Inferior parietal cortex (tissue), 1 donor: ENCODE results near the gene ITGA4.
"Not testable (repeated sequence)": the region's sequence is repeated elsewhere in the genome, so short reads cannot be mapped to it uniquely, and the experiment has no call there.

ENCODE experiments used
- DNase-seq: peaks from one replicate; pipeline ENCODE4 v3.0.0-alpha.2; 2016; ENCODE audit errors: extremely low spot score

Gene ITGA4

GRCh38 chr2:181457121-181457740 lies at the start of gene ITGA4:
Gene ITGA4 (plus strand): TSS chr2:181457386. CDS start chr2:181457655, 269 bp downstream.
- DNase-seq = no peak

GRCh38 chr2:181408861-181409260 lies 48.3 kb upstream of the ITGA4 start:
- no peak for DNase-seq

GRCh38 chr2:181411105-181411849 lies 45.9 kb upstream of the ITGA4 start:
- DNase-seq = no peak

GRCh38 chr2:181419129-181419855 lies 37.9 kb upstream of the ITGA4 start:
- DNase-seq = no peak

GRCh38 chr2:181420259-181421130 lies 36.7 kb upstream of the ITGA4 start:
- DNase-seq = no peak

GRCh38 chr2:181421131-181421458 lies 36.1 kb upstream of the ITGA4 start:
- DNase-seq = no peak

GRCh38 chr2:181421464-181421863 lies 35.7 kb upstream of the ITGA4 start:
- no peak for DNase-seq

- DNase-seq = no peak
These were observed 30.5 kb upstream of the ITGA4 start for GRCh38 chr2:181426672-181427071.

GRCh38 chr2:181430406-181431118 lies 26.6 kb upstream of the ITGA4 start:
- no peak for DNase-seq

GRCh38 chr2:181431674-181432073 lies 25.5 kb upstream of the ITGA4 start:
- DNase-seq = no peak

- DNase-seq = no peak
These were observed 18.9 kb upstream of the ITGA4 start for GRCh38 chr2:181438261-181438660.

GRCh38 chr2:181440344-181440743 lies 16.8 kb upstream of the ITGA4 start:
- no peak for DNase-seq

GRCh38 chr2:181440919-181441318 lies 16.3 kb upstream of the ITGA4 start:
- DNase-seq = no peak

- no peak for DNase-seq
These were observed 15.5 kb upstream of the ITGA4 start for GRCh38 chr2:181441670-181442069.

GRCh38 chr2:181444654-181445053 lies 12.5 kb upstream of the ITGA4 start:
- DNase-seq = no peak

GRCh38 chr2:181446985-181447384 lies 10.2 kb upstream of the ITGA4 start:
- no peak for DNase-seq

GRCh38 chr2:181449278-181449677 lies 7.9 kb upstream of the ITGA4 start:
- not testable (repeated sequence) for DNase-seq

GRCh38 chr2:181454686-181455450 lies 2.3 kb upstream of the ITGA4 start:
- no peak for DNase-seq

GRCh38 chr2:181456660-181457120 lies 496 bp upstream of the ITGA4 start:
- DNase-seq = no peak

- DNase-seq = no peak
These were observed 697 bp downstream of the ITGA4 start for GRCh38 chr2:181457741-181458425.
